Dendritic cell treated with granulocyte-macrophage colony-stimulating factor and Interleukin-4, amounts not matched to agents 40 ng/mL and 50 ng/mL, for 4 days (primary cell): Measurements from ENCODE around the gene DCHS1.

ENCODE experiments used
- H3K27ac Mint-ChIP-seq: one replicate; pipeline ENCODE4 v1.8.0; 2022; ENCODE audit warnings: mild to moderate bottlenecking, mixed read lengths
- H3K27me3 Mint-ChIP-seq: one replicate; pipeline ENCODE4 v1.8.0; 2022; ENCODE audit warnings: mild to moderate bottlenecking, mixed read lengths
- H3K36me3 Mint-ChIP-seq: one replicate; pipeline ENCODE4 v1.8.0; 2022; ENCODE audit warnings: low read depth, mixed read lengths
- H3K4me1 Mint-ChIP-seq: one replicate; pipeline ENCODE4 v1.8.0; 2022; ENCODE audit warnings: low read depth, mixed read lengths
- H3K4me3 Mint-ChIP-seq: one replicate; pipeline ENCODE4 v1.8.0; 2022; ENCODE audit warnings: mild to moderate bottlenecking, moderate library complexity, mixed read lengths
- H3K9me3 Mint-ChIP-seq: one replicate; pipeline ENCODE4 v1.8.0; 2022; ENCODE audit warnings: mixed read lengths
- intact Hi-C: fragments of 100-400 bp; cut with micrococcal nuclease; formaldehyde crosslinking; loops from one replicate; pipeline ENCODE4 v1.15.0; 2022

DCHS1 gene

DNA sequence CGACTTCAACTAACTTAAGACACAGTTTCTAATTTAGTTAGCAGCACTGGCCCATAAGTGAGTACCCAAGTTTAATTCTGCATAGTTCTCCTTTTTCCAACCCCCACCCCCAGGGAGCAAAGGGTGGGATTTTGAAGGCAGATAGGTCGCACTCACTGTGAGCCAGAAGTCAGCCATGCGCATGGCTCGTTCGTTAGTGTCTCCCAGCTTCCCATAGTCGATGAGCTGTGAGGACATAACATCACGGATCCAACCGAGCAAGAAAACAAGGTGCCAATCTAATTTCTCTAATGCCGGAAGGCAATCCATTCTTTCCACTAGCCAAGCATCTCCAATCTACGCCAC is 27.0 kb upstream of the DCHS1 start:
- peaks cover 31% of the 10 kb centered on the region for H3K36me3 Mint-ChIP-seq
- peaks cover 5% of the 10 kb centered on the region for H3K27me3 Mint-ChIP-seq
- peaks cover 23% of the 10 kb centered on the region for H3K4me1 Mint-ChIP-seq
- intact Hi-C loops = loop anchor here (2.0 to 10.0 kb wide), 2 partner anchors 80 to 298 kb away; partner anchors contain the start of genes ILK and RRP8
- no peaks in the 10 kb centered on the region for H3K9me3 Mint-ChIP-seq
- peak overlapping the region; percentile 98 for H3K4me3 Mint-ChIP-seq
- peak overlapping the region; percentile 96 for H3K27ac Mint-ChIP-seq

GRCh38 chr11:6681949-6682348 is 26.3 kb upstream of the DCHS1 start:
- peaks cover 31% of the 10 kb centered on the region for H3K36me3 Mint-ChIP-seq
- H3K4me3 Mint-ChIP-seq = peak overlapping the region; percentile 98
- H3K4me1 Mint-ChIP-seq = peaks cover 23% of the 10 kb centered on the region
- H3K9me3 Mint-ChIP-seq = no peaks in the 10 kb centered on the region
- peak overlapping the region; percentile 96 for H3K27ac Mint-ChIP-seq
- peaks cover 2% of the 10 kb centered on the region for H3K27me3 Mint-ChIP-seq
- intact Hi-C loops = loop anchor here (2.0 to 10.0 kb wide), 2 partner anchors 79 to 297 kb away; partner anchors contain the start of genes ILK and RRP8

GRCh38 chr11:6681505-6681904 is 25.9 kb upstream of the DCHS1 start:
- Mint-ChIP-seq H3K4me3 (no peak overlapping the region), H3K9me3 (no peaks in the 10 kb centered on the region), H3K27me3 (no peaks in the 10 kb centered on the region), H3K27ac (peak overlapping the region; percentile 22), H3K36me3 (peaks cover 31% of the 10 kb centered on the region), H3K4me1 (peaks cover 23% of the 10 kb centered on the region)
- intact Hi-C loops = loop anchor here (10.0 kb wide), 1 partner anchor 297 kb away; no protein-coding TSS in a partner anchor

GRCh38 chr11:6677018-6677417 is 21.4 kb upstream of the DCHS1 start:
- H3K4me3 Mint-ChIP-seq = no peak overlapping the region
- intact Hi-C loops = no loop called here

DNA sequence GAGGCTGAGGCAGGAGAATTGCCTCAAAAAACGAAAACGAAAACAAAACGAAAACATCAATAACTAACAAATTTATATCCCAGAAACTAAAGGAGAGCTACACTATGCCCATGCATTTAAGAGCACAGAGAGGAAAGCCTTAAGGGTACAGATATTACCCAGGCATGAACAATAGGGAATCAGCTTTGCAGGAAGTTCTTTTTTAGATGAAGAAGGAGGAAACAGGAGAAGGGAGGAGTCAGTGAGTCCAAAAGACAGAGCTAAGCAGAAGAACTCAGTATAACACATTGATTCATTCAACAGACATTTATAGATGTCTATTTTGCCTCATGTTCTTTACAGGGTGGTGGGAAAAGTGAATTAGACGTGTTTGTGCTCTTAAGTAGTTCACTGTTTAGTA is 19.3 kb upstream of the DCHS1 start:
- H3K4me1 Mint-ChIP-seq = peaks cover 28% of the 10 kb centered on the region
- no peaks in the 10 kb centered on the region for H3K36me3 Mint-ChIP-seq
- intact Hi-C loops = no loop called here
- H3K27ac Mint-ChIP-seq = no peak overlapping the region
- H3K9me3 Mint-ChIP-seq = no peaks in the 10 kb centered on the region
- no peak overlapping the region for H3K4me3 Mint-ChIP-seq
- peaks cover 2% of the 10 kb centered on the region for H3K27me3 Mint-ChIP-seq

More at GRCh38 chr11:6677018-6677417, 21.4 kb upstream of the DCHS1 start:
- peaks cover 18% of the 10 kb centered on the region for H3K36me3 Mint-ChIP-seq
- H3K4me1 Mint-ChIP-seq = peaks cover 39% of the 10 kb centered on the region
- H3K27me3 Mint-ChIP-seq = no peaks in the 10 kb centered on the region
- H3K27ac Mint-ChIP-seq = no peak overlapping the region
- no peaks in the 10 kb centered on the region for H3K9me3 Mint-ChIP-seq

DNA sequence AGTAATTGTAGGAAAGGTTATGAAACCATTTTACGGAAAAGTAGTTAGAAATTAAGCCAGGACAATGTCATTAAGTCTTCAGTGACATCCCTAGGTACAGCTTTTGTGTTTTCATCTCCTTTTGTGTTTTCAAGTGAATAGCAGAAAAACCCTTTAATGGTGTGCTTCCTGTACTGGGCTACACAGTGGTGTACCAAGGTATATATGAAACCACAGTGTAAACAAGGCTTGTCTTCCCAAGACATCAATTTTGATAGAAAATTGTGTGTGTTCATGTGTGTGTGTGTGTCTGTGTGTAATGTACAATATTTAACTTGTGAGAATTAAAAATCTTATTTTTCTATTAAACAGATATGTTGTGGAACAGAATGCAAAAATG is 18.6 kb upstream of the DCHS1 start:
- intact Hi-C loops = no loop called here
- Mint-ChIP-seq H3K27ac (no peak overlapping the region), H3K36me3 (no peaks in the 10 kb centered on the region), H3K27me3 (peaks cover 2% of the 10 kb centered on the region), H3K4me1 (peaks cover 28% of the 10 kb centered on the region), H3K4me3 (no peak overlapping the region), H3K9me3 (no peaks in the 10 kb centered on the region)

DNA sequence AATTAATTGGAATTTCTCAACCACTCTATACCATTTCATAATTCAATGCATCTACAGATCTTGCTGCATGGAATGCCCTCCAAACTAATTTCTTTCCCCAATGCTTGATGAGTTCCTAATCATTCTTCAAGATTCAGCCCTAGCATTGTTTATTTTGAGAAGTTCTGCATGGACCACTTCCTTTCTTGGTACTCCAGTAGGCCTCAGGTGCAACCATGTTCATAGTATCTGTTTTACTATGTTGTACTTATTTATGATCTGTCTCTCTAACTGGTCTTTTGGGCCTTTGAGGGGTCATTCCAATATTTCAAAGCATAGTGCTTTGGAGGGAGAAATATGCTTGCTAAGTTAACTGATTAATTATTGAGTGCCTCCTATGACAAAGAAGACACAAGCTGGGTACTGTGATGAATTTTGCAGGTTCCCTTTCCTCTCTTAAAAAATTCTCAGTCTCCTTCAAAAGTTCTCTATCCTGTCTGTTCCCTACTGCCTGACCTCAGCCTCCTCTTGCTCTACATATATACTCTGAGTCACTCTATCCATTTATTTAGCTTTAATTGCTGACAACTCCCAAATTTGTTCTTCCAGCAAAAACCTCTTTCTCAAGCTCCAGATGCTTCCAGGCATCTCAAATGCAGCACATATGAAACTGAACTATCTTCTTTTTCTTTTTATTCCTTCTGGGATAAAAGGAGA is 18.1 kb upstream of the DCHS1 start:
- Mint-ChIP-seq H3K27me3 (peaks cover 2% of the 10 kb centered on the region), H3K4me3 (no peak overlapping the region), H3K9me3 (no peaks in the 10 kb centered on the region), H3K36me3 (no peaks in the 10 kb centered on the region), H3K4me1 (peaks cover 28% of the 10 kb centered on the region), H3K27ac (no peak overlapping the region)
- intact Hi-C loops = no loop called here

- Mint-ChIP-seq H3K27ac (no peak overlapping the region), H3K4me3 (no peak overlapping the region), H3K9me3 (no peaks in the 10 kb centered on the region), H3K27me3 (peaks cover 2% of the 10 kb centered on the region), H3K36me3 (no peaks in the 10 kb centered on the region), H3K4me1 (peaks cover 29% of the 10 kb centered on the region)
- intact Hi-C loops = no loop called here
These were observed 16.4 kb upstream of the DCHS1 start for GRCh38 chr11:6671991-6672390.

- Mint-ChIP-seq H3K36me3 (no peaks in the 10 kb centered on the region), H3K27me3 (peaks cover 6% of the 10 kb centered on the region), H3K27ac (no peak overlapping the region), H3K9me3 (no peaks in the 10 kb centered on the region), H3K4me3 (no peak overlapping the region), H3K4me1 (peaks cover 33% of the 10 kb centered on the region)
- intact Hi-C loops = no loop called here
These were observed 14.7 kb upstream of the DCHS1 start for GRCh38 chr11:6670202-6670830.

- H3K4me1 Mint-ChIP-seq = peaks cover 14% of the 10 kb centered on the region
- H3K27ac Mint-ChIP-seq = peak overlapping the region; percentile 54
- no peaks in the 10 kb centered on the region for H3K36me3 Mint-ChIP-seq
- intact Hi-C loops = no loop called here
- no peaks in the 10 kb centered on the region for H3K9me3 Mint-ChIP-seq
- peaks cover 6% of the 10 kb centered on the region for H3K27me3 Mint-ChIP-seq
- no peak overlapping the region for H3K4me3 Mint-ChIP-seq
These were observed 12.2 kb upstream of the DCHS1 start for GRCh38 chr11:6667733-6668374.

DNA sequence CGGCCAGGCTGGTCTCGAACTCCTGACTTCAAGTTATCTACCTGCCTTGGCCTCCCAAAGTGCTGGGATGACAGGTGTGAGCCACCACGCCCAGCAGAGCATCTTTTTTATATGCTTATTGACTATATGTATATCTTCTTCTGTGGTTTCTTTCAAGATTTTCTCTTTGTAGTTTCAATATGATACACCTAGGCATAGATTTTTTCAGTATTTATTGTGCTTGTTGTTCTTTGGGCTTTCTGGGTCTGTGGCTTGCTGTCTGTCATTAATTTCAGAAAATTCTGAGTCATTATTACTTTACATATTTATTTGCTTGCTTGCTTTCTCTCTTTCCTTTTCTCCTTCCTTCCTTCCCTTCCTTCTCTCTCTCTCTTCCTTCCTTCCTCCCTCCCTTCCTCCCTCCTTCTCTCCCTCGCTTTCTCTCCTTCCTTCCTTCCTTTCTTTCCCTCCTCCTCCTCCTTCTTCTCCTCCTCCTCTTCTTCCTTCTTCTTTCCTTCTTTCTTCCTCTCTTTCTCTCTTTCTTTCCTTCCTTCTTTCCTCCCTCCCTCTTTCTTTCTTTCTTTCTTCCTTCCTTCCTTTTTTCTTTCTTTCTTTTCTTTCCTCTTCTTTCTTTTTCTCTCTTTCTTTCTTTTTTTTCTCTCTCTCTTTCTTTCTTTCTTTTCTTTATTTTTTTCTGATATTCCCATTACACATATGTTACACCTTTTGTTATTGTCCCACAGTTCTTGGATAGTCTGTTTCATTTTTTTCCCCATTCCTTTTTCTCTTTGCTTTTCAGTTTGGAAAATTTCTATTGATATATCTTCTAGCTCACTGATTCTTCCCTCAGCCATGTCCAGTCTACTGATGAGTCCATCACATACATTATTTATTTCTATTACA is 10.9 kb upstream of the DCHS1 start:
- Mint-ChIP-seq H3K27ac (peak overlapping the region; percentile 61), H3K4me3 (no peak overlapping the region)
- intact Hi-C loops = no loop called here

GRCh38 chr11:6664551-6664950 is 8.9 kb upstream of the DCHS1 start:
- H3K27ac Mint-ChIP-seq = no peak overlapping the region
- H3K4me1 Mint-ChIP-seq = peaks cover 5% of the 10 kb centered on the region
- intact Hi-C loops = no loop called here
- no peaks in the 10 kb centered on the region for H3K36me3 Mint-ChIP-seq
- H3K27me3 Mint-ChIP-seq = peaks cover 4% of the 10 kb centered on the region
- no peak overlapping the region for H3K4me3 Mint-ChIP-seq
- H3K9me3 Mint-ChIP-seq = no peaks in the 10 kb centered on the region

More for the DNA sequence above, 10.9 kb upstream of the DCHS1 start:
- H3K9me3 Mint-ChIP-seq = no peaks in the 10 kb centered on the region
- peaks cover 6% of the 10 kb centered on the region for H3K27me3 Mint-ChIP-seq
- H3K4me1 Mint-ChIP-seq = peaks cover 5% of the 10 kb centered on the region
- no peaks in the 10 kb centered on the region for H3K36me3 Mint-ChIP-seq

GRCh38 chr11:6663794-6664469 is 8.3 kb upstream of the DCHS1 start:
- H3K36me3 Mint-ChIP-seq = no peaks in the 10 kb centered on the region
- H3K4me3 Mint-ChIP-seq = no peak overlapping the region
- peaks cover 4% of the 10 kb centered on the region for H3K27me3 Mint-ChIP-seq
- H3K9me3 Mint-ChIP-seq = no peaks in the 10 kb centered on the region
- H3K4me1 Mint-ChIP-seq = peaks cover 5% of the 10 kb centered on the region
- no peak overlapping the region for H3K27ac Mint-ChIP-seq
- intact Hi-C loops = no loop called here
